Stimulated activated naive CD8-positive, alpha-beta T cell treated with anti-CD3 and anti-CD28 coated beads, Interleukin-15, amount 100 ng/mL, for 72 hours (primary cell): Measurements from ENCODE around the gene ZFX.

Source experiments
- ATAC-seq: fragments of 150-1000 bp; cut with Tn5 transposase; 2 replicates; pipeline ENCODE4 v1.10.0; 2021; ENCODE audit warnings: mild to moderate bottlenecking, moderate library complexity
- DNase-seq, 2 donors: peaks; one replicate each; pipeline ENCODE4 v3.0.0; 2021 to 2022
- H3K27ac Mint-ChIP-seq, 2 donors: one replicate each; pipeline ENCODE4 v1.8.0; 2022; ENCODE audit warnings: mild to moderate bottlenecking in 2 of 2, mixed read lengths in 2 of 2, moderate library complexity in 2 of 2
- H3K27me3 Mint-ChIP-seq: one replicate; pipeline ENCODE4 v1.8.0; 2022; ENCODE audit warnings: mixed read lengths
- H3K4me1 Mint-ChIP-seq: one replicate; pipeline ENCODE4 v1.8.0; 2022; ENCODE audit warnings: mild to moderate bottlenecking, mixed read lengths
- H3K4me3 Mint-ChIP-seq, 2 donors: one replicate each; pipeline ENCODE4 v1.8.0; 2022; ENCODE audit warnings: mild to moderate bottlenecking in 2 of 2, mixed read lengths in 2 of 2, moderate library complexity in 1 of 2
- H3K9me3 Mint-ChIP-seq, 2 donors: one replicate each; pipeline ENCODE4 v1.8.0; 2022; ENCODE audit warnings: mixed read lengths in 2 of 2

The ZFX gene

GRCh38 chrX:24204958-24205357 is 55.4 kb downstream of the ZFX start:
- no peak overlapping the region for H3K27ac Mint-ChIP-seq
- H3K9me3 Mint-ChIP-seq = no peaks in the 10 kb centered on the region

GRCh38 chrX:24207826-24208225 is 58.3 kb downstream of the ZFX start:
- H3K9me3 Mint-ChIP-seq = no peaks in the 10 kb centered on the region
- no peak overlapping the region for H3K4me3 Mint-ChIP-seq
- ATAC-seq (no peak), DNase-seq (no peak)
- peaks cover 11% of the 10 kb centered on the region for H3K4me1 Mint-ChIP-seq
- H3K27me3 Mint-ChIP-seq = no peaks in the 10 kb centered on the region
- no peak overlapping the region for H3K27ac Mint-ChIP-seq

More at GRCh38 chrX:24204958-24205357, 55.4 kb downstream of the ZFX start:
- ATAC-seq (no peak), DNase-seq (no peak)
- Mint-ChIP-seq H3K4me1 (peaks cover 29% of the 10 kb centered on the region), H3K27me3 (no peaks in the 10 kb centered on the region), H3K4me3 (no peak overlapping the region)

- Mint-ChIP-seq H3K9me3 (no peaks in the 10 kb centered on the region), H3K27ac (no peak overlapping the region), H3K27me3 (no peaks in the 10 kb centered on the region), H3K4me3 (no peak overlapping the region), H3K4me1 (peaks cover 3% of the 10 kb centered on the region)
- DNase-seq (no peak), ATAC-seq (no peak)
These were observed 59.1 kb downstream of the ZFX start for GRCh38 chrX:24208496-24209240.

- Mint-ChIP-seq H3K4me3 (no peak overlapping the region), H3K4me1 (no peaks in the 10 kb centered on the region), H3K9me3 (no peaks in the 10 kb centered on the region), H3K27ac (no peak overlapping the region), H3K27me3 (no peaks in the 10 kb centered on the region)
- DNase-seq (no peak), ATAC-seq (no peak)
These were observed 60.7 kb downstream of the ZFX start for GRCh38 chrX:24210190-24210589.

- Mint-ChIP-seq H3K27ac (no peak overlapping the region), H3K4me1 (no peaks in the 10 kb centered on the region), H3K27me3 (no peaks in the 10 kb centered on the region), H3K4me3 (no peak overlapping the region), H3K9me3 (no peaks in the 10 kb centered on the region)
- DNase-seq (no peak), ATAC-seq (no peak)
These were observed 65.0 kb downstream of the ZFX start for GRCh38 chrX:24214568-24214967.

GRCh38 chrX:24215272-24215671 is 65.7 kb downstream of the ZFX start:
- H3K9me3 Mint-ChIP-seq = no peaks in the 10 kb centered on the region
- H3K4me1 Mint-ChIP-seq = no peaks in the 10 kb centered on the region
- no peak overlapping the region for H3K27ac Mint-ChIP-seq
- no peak overlapping the region for H3K4me3 Mint-ChIP-seq
- DNase-seq (no peak), ATAC-seq (no peak)
- no peaks in the 10 kb centered on the region for H3K27me3 Mint-ChIP-seq

GRCh38 chrX:24216037-24216436 is 66.5 kb downstream of the ZFX start:
- ATAC-seq (no peak), DNase-seq (no peak)
- no peaks in the 10 kb centered on the region for H3K4me1 Mint-ChIP-seq
- no peaks in the 10 kb centered on the region for H3K9me3 Mint-ChIP-seq
- no peaks in the 10 kb centered on the region for H3K27me3 Mint-ChIP-seq
- no peak overlapping the region for H3K4me3 Mint-ChIP-seq
- H3K27ac Mint-ChIP-seq = no peak overlapping the region

GRCh38 chrX:24216827-24217226 is 67.3 kb downstream of the ZFX start:
- no peak for ATAC-seq
- no peak for DNase-seq
- Mint-ChIP-seq H3K27me3 (no peaks in the 10 kb centered on the region), H3K4me1 (no peaks in the 10 kb centered on the region), H3K4me3 (no peak overlapping the region), H3K27ac (no peak overlapping the region), H3K9me3 (no peaks in the 10 kb centered on the region)

GRCh38 chrX:24219320-24219719 is 69.8 kb downstream of the ZFX start:
- Mint-ChIP-seq H3K27me3 (no peaks in the 10 kb centered on the region), H3K4me1 (no peaks in the 10 kb centered on the region), H3K9me3 (no peaks in the 10 kb centered on the region), H3K27ac (no peak overlapping the region), H3K4me3 (no peak overlapping the region)
- ATAC-seq (no peak), DNase-seq (no peak)

GRCh38 chrX:24221872-24222271 is 72.3 kb downstream of the ZFX start:
- no peaks in the 10 kb centered on the region for H3K9me3 Mint-ChIP-seq
- no peak overlapping the region for H3K27ac Mint-ChIP-seq
- H3K4me1 Mint-ChIP-seq = no peaks in the 10 kb centered on the region
- H3K4me3 Mint-ChIP-seq = no peak overlapping the region
- ATAC-seq (no peak), DNase-seq (no peak)
- H3K27me3 Mint-ChIP-seq = no peaks in the 10 kb centered on the region

- Mint-ChIP-seq H3K27me3 (no peaks in the 10 kb centered on the region), H3K4me1 (no peaks in the 10 kb centered on the region), H3K27ac (no peak overlapping the region), H3K9me3 (no peaks in the 10 kb centered on the region), H3K4me3 (no peak overlapping the region)
- DNase-seq (no peak), ATAC-seq (no peak)
These were observed 75.7 kb downstream of the ZFX start for GRCh38 chrX:24225265-24225664.

GRCh38 chrX:24226176-24226575 is 76.6 kb downstream of the ZFX start:
- no peak for DNase-seq
- no peak for ATAC-seq
- H3K27ac Mint-ChIP-seq = no peak overlapping the region
- H3K4me1 Mint-ChIP-seq = no peaks in the 10 kb centered on the region
- H3K4me3 Mint-ChIP-seq = no peak overlapping the region
- H3K9me3 Mint-ChIP-seq = no peaks in the 10 kb centered on the region
- H3K27me3 Mint-ChIP-seq = no peaks in the 10 kb centered on the region

GRCh38 chrX:24228596-24228995 is 79.1 kb downstream of the ZFX start:
- Mint-ChIP-seq H3K4me3 (no peak overlapping the region), H3K4me1 (no peaks in the 10 kb centered on the region), H3K9me3 (no peaks in the 10 kb centered on the region), H3K27ac (no peak overlapping the region), H3K27me3 (no peaks in the 10 kb centered on the region)
- ATAC-seq (no peak), DNase-seq (no peak)

- H3K9me3 Mint-ChIP-seq = no peaks in the 10 kb centered on the region
These were observed 79.9 kb downstream of the ZFX start for GRCh38 chrX:24229400-24229879.

GRCh38 chrX:24229976-24230375 is 80.4 kb downstream of the ZFX start:
- no peak for DNase-seq
- H3K4me1 Mint-ChIP-seq = no peaks in the 10 kb centered on the region

More at GRCh38 chrX:24229400-24229879, 79.9 kb downstream of the ZFX start:
- no peak for DNase-seq
- Mint-ChIP-seq H3K4me3 (no peak overlapping the region), H3K27ac (no peak overlapping the region), H3K27me3 (no peaks in the 10 kb centered on the region), H3K4me1 (no peaks in the 10 kb centered on the region)
- ATAC-seq = no peak

GRCh38 chrX:24231131-24231540 is 81.6 kb downstream of the ZFX start:
- Mint-ChIP-seq H3K27ac (peak overlapping the region in 1 of 2 donors; percentile 61), H3K4me3 (no peak overlapping the region), H3K27me3 (no peaks in the 10 kb centered on the region), H3K9me3 (no peaks in the 10 kb centered on the region), H3K4me1 (no peaks in the 10 kb centered on the region)
- DNase-seq = no peak
- ATAC-seq = no peak

More at GRCh38 chrX:24229976-24230375, 80.4 kb downstream of the ZFX start:
- no peaks in the 10 kb centered on the region for H3K27me3 Mint-ChIP-seq
- ATAC-seq = no peak
- no peaks in the 10 kb centered on the region for H3K9me3 Mint-ChIP-seq
- H3K4me3 Mint-ChIP-seq = no peak overlapping the region
- H3K27ac Mint-ChIP-seq = no peak overlapping the region

GRCh38 chrX:24231641-24232179 is 82.2 kb downstream of the ZFX start:
- Mint-ChIP-seq H3K27ac (no peak overlapping the region), H3K4me1 (no peaks in the 10 kb centered on the region), H3K9me3 (no peaks in the 10 kb centered on the region), H3K27me3 (no peaks in the 10 kb centered on the region), H3K4me3 (no peak overlapping the region)
- no peak for ATAC-seq
- DNase-seq = no peak
